Activated CD4-positive, alpha-beta T cell treated with anti-CD3 and anti-CD28 coated beads, Interleukin-2, amount 50 U/mL, for 24 hours (primary cell): ENCODE measurements around the gene LRP8.

ENCODE experiments used
- DNase-seq, 2 donors: peaks; one replicate each; pipeline ENCODE4 v3.0.0-alpha.2; 2020; ENCODE audit warnings: low read depth in 1 of 2, low spot score in 1 of 2

Gene LRP8

DNA sequence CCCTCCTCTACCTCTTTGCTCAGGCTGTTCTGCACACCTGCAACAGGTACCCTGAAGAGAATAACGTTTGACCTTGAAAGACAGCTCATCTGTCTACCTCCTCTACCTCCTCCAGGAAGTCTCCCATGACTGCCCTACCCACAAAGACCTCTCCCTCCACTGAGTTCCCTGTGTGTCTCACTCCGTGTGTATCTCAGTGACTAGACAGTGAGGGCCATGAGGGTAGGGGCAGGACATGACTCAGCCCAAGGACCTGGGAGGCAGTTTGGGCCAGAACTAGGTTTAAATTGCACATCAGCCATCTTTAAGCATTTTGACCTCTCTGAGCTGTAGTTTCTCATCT lies 32.0 kb upstream of the LRP8 start:
- no peak for DNase-seq

DNA sequence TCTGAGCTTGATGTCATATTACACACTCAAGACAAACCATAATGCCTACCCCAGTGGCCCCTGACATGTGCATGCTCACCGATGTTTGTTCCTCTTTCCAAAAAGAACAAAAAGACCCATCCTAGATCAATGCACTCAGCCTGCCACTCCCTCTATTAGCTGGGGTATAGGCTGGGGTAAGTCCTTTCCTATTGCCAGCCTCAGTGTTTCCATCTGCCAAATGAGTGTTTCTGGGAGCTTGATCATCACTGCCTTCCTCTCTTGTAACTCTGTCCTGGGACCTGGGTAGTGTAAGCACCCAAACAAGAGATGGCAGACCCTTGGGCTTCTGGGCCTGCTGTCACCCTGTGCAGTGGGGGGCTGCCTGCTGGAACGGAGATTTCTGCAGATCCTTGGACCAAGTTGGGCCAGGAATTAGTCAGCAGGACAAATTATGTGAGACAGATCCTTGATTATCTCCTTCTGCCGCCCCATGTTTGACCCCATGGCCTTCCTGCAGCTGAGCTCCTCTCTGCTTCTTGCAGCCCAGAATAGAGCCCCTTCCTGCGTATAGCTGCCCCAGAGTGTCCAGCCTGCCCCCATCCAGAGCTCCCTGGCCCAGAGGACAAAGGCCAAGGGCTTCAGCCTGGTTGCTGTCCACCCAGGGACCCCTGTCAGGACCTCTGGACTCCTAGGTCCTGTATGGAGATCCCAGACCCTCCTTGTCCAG lies 31.5 kb upstream of the LRP8 start:
- no peak for DNase-seq

DNA sequence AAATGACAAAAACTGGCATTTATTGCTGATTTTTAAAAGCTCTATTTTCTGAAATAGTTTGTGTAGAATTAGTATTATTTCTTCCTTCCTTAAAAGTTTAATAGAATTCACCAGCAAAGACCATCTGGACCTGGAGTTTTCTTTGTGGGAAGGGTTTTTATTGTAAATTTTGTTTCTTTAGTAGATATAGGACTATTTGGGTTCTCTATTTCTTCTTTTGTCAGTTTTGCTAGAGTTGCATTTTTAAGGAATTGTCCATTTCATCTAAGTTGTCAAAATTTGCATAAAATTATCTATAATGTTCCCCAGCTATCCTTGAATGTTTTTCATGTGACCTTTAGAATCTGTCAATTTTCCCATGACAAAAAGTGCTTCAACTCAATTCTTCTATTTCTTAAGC lies 28.8 kb upstream of the LRP8 start:
- no peak for DNase-seq

DNA sequence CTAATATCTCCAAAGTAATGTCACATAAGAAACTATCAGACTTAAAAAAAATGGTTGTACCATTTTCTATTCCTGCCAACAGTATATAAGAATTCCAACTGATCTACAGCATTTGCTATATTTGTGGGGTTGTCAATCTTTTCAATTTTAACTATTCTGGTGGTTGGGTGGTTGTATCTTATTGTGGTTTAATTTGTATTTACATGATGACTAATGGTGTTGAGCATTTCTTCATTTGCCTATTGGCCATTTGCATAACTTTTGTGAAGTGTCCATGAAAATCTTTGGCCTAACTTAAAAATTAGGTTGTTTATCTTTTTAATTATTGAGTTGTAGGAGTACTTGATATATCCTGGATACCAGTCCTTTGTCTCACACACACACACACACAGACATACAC lies 26.2 kb upstream of the LRP8 start:
- DNase-seq, result no peak

DNA sequence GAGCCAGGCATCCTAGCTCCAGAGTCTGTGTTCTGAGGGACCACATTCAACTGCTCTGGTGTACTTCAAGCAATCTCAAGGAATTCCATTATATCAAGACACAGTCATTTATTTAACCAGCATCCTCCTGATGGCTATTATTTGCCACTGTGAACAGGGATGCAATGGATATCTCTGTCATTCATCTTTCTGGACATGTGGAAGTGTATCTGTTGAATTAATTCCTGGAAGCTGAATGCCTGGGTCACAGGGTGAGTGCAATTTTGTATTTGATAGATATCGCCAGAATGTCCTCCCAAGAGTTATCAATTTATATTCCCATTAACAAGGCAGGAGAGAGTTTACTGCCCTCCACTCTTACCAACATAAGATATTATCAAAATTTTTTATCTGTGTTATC lies 24.7 kb upstream of the LRP8 start:
- no peak for DNase-seq

DNA sequence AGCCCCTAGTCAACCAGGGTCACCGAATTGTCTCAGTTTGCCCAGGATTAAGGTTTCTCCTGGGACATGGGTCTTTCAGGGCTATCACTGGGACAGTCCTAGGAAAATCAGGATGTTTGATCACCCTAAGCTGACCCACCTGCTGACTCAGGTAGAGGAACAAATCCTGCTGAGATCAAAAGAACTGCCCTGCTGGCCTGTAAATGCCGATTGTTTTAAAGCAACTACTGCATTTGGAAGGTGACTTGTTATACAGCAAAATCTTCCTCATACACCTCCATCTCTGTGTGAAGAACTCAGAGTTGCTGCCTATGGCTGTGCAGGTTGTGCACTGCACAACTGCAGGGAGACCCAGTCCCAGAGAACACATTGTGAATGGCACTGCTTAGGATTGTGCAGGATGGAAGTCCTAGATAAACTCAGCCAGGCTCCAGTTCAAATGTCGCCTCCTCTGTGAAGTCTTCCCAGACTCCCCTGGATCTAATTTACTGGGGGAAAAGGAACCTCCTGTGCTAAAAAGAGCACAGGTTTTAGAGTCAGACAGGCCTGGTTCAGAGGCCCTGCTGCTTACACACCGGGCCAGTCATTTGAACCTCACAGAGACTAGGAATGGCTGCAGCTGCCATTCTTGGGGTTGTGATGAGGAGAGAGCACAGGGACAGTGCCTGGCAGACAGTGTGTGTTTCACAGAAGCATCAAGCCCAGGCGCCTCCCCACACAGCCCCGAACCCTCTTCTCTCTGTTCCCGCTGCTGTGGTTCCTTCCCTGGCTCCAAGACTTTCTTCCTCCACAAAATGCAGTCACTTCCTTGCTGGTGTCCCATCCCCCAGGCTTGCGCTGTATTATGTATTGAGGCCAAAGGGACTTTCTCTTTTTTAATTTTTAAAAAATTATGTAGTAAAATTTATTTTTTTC lies 23.2 kb upstream of the LRP8 start:
- no peak for DNase-seq

DNA sequence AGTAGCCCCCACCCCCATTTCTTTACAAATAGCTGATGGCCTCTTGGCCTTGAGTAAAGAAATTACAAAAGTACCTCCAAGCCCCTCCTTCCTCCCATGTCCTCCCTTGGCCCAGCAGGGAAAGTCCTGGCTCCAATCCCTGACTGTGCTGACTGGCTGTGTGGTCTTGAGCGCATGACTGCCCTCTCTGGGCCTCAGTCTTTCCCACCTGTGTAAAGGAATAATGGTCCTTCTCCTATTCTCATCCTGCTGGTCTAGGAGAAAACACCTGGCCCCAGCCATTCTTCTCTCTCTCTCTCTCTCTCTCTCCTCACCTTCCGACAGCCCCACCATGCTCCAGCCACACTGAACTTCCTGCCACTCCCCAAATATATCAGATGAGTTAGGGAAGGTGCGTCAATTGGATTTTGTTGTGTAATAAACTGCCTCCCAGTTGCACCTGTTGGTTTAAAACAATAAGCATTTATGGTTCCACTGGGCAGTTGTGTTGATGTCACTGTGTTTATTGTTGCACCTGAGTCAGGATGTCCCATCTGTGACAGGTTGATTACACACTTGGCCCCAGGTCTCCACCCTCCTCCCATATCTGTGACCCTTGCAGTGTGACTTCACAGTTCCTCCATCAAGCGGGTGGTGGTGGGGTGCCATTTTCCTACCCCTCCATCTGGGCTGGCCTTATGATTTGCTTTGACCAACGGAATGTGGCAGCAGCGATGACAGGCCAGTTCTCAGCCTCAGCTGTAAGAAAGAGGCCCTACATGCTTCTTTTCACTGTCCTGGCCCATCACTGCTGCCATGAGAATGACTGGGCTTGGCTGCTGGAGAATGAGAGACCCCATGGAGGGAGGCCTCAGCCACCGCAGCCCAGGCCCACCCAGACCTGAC lies 22.3 kb upstream of the LRP8 start:
- DNase-seq, result no peak

DNA sequence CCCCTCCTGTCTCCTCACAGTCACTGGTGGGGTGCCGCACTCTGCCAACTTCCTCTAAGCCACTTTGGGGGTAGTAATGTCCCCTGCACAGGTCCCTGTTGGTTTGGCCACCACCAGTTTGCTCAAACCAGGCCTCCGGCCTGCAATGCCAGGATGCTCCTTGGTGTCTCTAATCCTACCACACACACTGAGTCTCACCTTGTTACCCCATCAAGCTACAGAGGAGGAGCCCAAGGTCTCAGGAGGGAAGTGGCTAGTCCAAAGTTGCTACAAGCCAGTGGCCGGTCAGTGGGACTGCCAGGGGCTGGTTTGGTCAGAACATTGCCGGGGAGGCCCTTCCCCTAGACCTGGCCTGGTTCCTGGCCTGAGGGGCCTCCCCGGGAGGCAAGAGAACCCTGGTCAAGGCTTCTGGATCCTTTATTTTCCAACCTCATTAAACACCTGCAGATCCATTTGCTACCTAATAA lies 21.5 kb upstream of the LRP8 start:
- no peak for DNase-seq

DNA sequence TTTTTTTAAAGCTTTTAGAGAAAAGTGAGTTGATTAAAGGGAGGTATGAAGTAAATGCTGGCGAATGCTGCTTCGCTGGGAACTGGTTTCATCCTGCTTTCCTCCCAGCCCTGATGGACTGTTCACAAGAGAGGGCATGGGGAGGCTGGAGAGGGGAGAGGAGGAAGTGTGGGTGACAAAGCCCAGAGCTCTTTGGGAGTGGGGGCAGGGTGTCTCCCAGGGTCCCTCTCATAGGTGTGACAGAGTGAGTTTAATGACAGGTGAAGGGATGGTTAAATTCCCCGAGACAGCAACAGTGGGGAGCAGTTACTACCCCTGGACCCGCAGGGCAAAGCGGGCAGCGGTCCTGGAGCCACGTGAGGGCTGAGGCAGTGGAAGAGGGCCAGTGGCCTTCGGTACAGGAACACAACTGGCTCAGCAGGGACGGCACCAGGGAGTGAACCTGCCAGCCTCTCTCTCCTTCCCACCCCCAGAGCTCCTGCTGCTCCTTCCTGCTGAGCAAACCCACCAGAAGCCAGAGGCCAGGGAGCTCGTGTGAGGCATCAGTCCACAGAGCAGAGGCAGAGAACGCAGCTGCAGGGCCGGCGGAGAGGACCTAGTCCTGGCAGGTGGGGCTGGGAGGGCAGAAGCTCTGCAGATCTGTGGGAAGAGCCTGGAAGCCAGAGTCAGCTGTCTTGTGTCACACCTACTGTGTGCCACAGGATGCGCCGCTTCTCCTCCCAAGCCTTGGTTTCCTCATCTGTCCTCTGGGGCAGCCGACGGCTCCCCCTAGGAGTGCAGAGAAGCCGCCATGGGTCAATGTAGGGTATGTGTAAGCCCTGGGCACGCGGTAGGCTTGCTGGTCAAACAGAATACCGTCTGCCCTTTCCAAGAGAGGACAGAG lies 20.9 kb upstream of the LRP8 start:
- no peak for DNase-seq

DNA sequence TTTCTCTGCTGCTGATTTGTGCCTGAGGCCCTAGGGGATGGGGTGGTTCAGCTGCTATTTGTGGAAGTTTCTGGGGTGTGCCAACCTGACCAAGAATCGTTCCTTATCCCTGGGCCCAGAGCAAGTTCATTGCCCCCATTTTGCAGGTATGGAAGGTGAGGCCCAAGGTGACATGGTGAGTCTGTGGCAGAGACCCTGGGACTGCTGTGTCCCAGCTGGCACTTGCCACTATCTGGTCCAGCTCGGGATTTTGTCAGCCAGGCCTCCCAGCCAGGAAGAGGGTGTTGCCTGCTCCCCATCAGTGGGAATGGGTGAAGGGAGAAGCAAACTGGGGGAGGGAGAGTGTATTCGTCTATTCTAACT lies 18.9 kb upstream of the LRP8 start:
- no peak for DNase-seq

DNA sequence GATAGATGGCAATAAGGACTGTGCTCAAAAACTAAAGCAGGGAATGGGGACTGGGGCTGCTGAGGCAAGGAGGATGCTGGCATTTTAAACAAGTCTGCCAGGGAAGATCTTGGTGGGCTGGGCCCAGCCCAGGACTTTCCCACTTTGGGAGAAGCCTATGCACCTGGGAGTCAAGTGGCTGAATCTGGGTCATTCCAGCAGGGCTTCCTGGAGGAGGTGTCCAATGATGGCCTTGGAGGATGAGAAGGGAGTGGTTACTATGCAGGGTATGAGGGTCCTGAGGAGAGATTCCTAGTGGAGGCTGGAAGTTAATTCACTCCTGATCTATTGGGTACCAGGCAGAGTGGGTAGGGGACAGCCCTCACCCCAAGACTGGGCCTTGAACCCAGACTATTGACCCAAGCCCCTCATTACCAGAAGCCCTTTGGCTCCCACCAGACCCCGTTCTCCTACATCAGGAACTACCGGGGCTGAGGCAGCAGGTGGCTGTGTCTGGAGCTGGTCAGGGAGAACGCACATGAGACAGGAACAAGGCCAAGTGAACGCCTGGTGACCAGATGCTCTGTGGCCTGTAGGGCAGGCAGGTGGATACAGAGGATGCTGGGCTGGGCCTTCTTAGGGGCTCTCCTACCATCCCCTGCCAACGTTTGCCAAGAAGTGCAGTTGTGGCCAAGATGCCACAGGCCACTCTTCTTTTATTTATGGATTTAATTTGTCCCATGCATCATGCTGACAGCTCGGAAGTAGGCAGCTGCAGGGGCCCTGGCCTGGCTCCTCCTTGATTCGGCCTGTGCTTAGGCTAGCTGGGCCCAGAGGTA lies 18.3 kb upstream of the LRP8 start:
- no peak for DNase-seq

DNA sequence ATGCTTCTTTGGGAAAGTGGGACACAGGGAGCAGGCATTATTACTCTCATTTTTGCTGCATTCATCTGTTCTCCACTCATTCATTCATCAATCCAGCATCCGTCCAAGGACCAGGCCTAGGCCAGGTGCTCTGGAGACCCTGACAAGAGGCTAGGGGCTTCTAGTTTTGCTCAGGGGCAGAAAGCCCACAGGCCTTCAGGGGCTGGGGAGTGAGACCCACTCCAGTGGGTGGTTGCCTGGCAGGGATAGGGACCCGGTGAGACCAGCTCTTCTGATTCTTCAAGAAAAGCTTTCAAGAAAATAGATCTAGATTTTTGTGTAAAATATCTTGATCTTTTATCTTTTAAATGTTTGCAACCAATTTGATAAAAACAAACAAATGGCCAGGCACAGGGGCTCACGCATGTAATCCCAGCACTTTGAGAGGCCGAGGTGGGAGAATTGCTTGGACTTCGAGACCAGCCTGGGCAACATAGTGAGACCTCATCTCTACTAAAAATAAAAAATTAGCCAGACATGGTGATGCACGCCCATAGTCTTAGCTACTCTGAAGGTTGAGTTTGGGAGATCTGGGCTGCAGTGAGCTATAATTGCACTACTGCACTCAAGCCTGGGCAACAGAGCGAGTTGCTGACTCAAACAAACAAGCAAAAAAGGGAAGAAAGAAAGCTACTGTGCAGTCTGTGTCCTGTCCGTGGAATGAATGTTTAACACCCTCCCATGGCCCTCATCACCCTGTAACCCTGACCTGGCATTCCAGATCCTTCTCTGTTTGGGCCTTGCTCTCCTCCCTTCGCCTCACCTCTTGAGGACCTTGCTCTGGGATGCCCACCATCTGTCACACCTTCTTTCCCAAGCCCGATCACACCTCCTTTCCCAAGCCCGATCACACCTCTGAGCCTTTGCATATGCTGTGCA lies 17.3 kb upstream of the LRP8 start:
- DNase-seq, result no peak

DNA sequence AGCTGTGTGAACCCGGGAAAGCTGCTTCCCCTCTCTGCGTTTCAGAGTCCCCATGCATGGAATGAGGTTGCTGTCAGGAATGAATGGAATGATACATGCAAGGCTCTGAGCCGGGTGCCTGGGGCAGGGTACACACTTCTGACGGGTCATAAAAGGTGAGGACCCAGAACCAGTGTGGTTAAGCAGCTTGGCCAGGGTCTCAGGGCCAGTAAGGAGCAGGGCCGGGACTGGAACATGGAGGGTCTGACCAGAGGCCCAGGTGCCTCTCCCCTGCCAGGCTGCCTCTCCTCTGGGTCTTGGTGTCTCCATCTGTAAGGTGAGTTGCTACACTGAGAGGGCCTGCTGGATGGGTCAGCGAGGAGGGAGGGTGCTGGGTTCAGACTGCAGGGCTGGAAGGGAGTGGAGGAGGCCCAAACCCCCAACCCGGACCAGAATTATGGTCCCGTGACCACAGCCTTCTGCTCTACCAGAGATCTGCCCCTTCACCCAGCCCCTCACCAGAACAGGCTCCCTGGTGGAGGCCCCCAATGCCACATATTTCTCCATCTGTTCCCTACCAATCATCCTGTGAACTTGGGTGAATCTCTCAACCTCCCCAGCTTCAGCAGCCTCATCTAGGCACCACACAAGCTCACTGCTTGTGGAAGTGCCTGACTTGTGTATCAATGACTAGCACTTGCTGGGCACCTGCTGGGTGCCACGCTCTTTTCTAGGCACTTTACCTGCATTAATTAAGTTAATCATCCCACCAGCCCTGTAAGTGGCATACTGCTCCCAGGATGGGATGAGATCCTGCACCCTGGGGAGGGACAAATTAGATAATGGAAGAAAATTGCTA lies 16.2 kb upstream of the LRP8 start:
- no peak for DNase-seq

DNA sequence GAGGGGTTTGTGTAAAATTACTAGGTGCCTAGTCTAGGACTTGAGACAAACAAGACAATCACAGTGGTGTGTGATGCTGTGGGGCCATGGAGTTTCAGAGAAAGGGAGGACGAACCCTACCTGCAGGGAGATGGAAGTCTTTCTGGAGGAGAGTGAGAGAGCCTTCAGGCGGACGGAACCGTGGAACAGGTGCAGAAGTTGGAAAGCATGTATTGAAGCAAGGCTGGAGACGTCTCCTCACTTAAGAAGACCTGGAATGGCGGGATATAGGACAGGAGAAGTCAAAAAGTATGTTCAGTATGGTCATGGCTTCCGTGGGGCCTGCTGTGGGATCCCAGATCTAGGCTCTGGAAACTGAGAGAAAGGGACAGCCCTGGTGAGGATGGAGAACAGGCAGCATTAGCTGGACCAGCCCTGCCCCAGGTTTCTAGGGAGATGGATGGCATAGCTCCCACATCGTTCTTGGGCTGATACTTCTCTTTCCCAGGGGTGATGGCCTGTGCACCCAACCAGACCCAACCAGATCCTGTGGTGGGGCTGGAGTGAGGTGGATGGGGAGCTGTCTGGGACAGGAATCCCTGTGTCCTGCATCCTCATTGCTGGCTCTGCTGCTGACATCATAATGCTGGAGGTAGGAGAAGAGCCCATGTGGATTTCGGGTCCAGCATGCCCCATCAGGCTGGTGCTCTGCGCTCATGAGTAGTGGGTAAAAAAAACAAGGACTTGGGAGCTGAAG lies 15.0 kb upstream of the LRP8 start:
- no peak for DNase-seq

DNA sequence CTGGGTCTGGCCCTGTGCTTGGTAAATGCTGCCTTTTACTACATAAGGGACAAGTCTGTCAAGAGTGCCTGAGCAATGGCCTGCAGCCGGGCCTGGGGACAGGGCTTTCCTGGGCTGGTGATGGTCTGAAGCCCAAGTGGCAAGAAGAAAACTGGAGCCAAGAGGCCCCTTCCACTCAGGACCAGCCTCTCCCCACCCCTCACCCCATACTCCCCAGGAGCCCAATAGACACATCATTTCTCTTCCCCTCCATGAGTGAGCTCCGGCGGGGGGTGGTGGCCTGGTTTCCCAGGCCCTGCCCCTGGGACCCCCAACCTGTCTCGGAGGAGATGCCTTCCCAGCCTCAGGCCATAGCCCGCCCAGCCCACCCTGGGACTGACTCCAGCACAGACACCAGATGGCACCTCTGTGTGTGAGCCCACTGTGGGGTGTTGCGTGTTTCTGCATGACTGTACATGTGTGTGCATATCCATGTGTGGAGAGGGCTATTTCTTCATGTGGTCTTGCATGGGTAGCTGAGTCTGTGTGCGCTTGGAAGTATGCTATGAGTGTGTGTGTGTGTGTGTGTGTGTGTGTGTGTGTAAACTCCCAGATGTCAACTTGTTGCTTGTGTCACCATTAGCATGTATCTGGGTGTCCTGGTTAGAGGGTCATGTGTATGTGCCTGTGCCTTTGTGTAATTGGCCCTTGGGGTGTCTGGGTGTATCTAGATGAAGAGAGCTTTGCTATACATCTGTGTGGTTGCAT lies 14.3 kb upstream of the LRP8 start:
- no peak for DNase-seq

DNA sequence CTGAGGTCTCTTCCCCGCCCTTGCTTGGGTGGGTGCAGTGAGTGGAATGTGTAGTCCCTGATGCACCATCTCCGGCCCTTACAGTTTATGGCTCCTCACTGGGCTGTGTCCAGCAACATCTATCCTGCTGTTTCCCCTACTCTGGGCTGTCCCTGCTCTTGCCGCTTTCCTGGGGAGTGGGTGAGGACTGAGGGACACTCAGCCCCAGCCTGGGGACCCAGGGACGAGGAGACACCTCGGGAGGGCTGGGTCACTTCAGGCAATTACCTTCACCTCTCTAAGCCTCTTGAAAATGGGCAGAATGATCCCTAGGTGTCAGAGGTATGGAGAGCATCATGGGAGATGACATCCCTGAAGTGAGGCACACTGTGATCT lies 13.6 kb upstream of the LRP8 start:
- no peak for DNase-seq
